ENCODE measurements around the gene GRIK4.

GRIK4 gene

GRCh38 chr11:120805960-120806555 lies 294.5 kb downstream of the GRIK4 start:
- Histone ChIP-seq H3K4me3 (ENCODE audit: severe bottlenecking) (no peak overlapping the region), H3K9me3 (ENCODE audit: severe bottlenecking) (no peaks in the 10 kb centered on the region), H3K27ac (ENCODE audit: poor library complexity, severe bottlenecking) (no peak overlapping the region), H3K27me3 (ENCODE audit: insufficient read depth, poor library complexity, severe bottlenecking) (peaks cover 6% of the 10 kb centered on the region), H3K36me3 (ENCODE audit: low read depth) (no peaks in the 10 kb centered on the region), H3K4me1 (ENCODE audit: insufficient read depth, poor library complexity, severe bottlenecking) (no peaks in the 10 kb centered on the region)
- DNase-seq (ENCODE audit: low spot score) (no peak), ATAC-seq (ENCODE audit: low read depth) (no peak)
- no peak for TF ChIP-seq CTCF (IDR thresholded peaks at IDR 0.05; ENCODE audit: poor library complexity, severe bottlenecking)

- no peak for TF ChIP-seq CTCF (IDR thresholded peaks at IDR 0.05; ENCODE audit: poor library complexity, severe bottlenecking)
- no peaks in the 10 kb centered on the region for H3K36me3 ChIP-seq (ENCODE audit: low read depth)
- DNase-seq (ENCODE audit: low spot score) = no peak
- H3K4me1 ChIP-seq (ENCODE audit: insufficient read depth, poor library complexity, severe bottlenecking) = no peaks in the 10 kb centered on the region
- peak; percentile 83 for ATAC-seq (ENCODE audit: low read depth)
- H3K9me3 ChIP-seq (ENCODE audit: severe bottlenecking) = no peaks in the 10 kb centered on the region
- H3K27me3 ChIP-seq (ENCODE audit: insufficient read depth, poor library complexity, severe bottlenecking) = peaks cover 6% of the 10 kb centered on the region
- no peak overlapping the region for H3K27ac ChIP-seq (ENCODE audit: poor library complexity, severe bottlenecking)
- H3K4me3 ChIP-seq (ENCODE audit: severe bottlenecking) = no peak overlapping the region
Measured at GRCh38 chr11:120807414-120808150, 296.0 kb downstream of the GRIK4 start.

- ATAC-seq (ENCODE audit: low read depth) = no peak
- no peak for TF ChIP-seq CTCF (IDR thresholded peaks at IDR 0.05; ENCODE audit: poor library complexity, severe bottlenecking)
Measured at GRCh38 chr11:120808616-120809050, 297.1 kb downstream of the GRIK4 start.

GRCh38 chr11:120810251-120810650 lies 298.7 kb downstream of the GRIK4 start:
- DNase-seq (ENCODE audit: low spot score) (no peak), ATAC-seq (ENCODE audit: low read depth) (no peak)
- Histone ChIP-seq H3K27me3 (ENCODE audit: insufficient read depth, poor library complexity, severe bottlenecking) (peaks cover 2% of the 10 kb centered on the region), H3K9me3 (ENCODE audit: severe bottlenecking) (no peaks in the 10 kb centered on the region), H3K4me3 (ENCODE audit: severe bottlenecking) (no peak overlapping the region), H3K36me3 (ENCODE audit: low read depth) (no peaks in the 10 kb centered on the region), H3K4me1 (ENCODE audit: insufficient read depth, poor library complexity, severe bottlenecking) (no peaks in the 10 kb centered on the region), H3K27ac (ENCODE audit: poor library complexity, severe bottlenecking) (no peak overlapping the region)
- no peak for TF ChIP-seq CTCF (IDR thresholded peaks at IDR 0.05; ENCODE audit: poor library complexity, severe bottlenecking)

More at GRCh38 chr11:120808616-120809050, 297.1 kb downstream of the GRIK4 start:
- no peaks in the 10 kb centered on the region for H3K9me3 ChIP-seq (ENCODE audit: severe bottlenecking)
- H3K4me1 ChIP-seq (ENCODE audit: insufficient read depth, poor library complexity, severe bottlenecking) = no peaks in the 10 kb centered on the region
- H3K4me3 ChIP-seq (ENCODE audit: severe bottlenecking) = no peak overlapping the region
- no peak overlapping the region for H3K27ac ChIP-seq (ENCODE audit: poor library complexity, severe bottlenecking)
- H3K27me3 ChIP-seq (ENCODE audit: insufficient read depth, poor library complexity, severe bottlenecking) = peaks cover 6% of the 10 kb centered on the region
- DNase-seq (ENCODE audit: low spot score) = no peak
- no peaks in the 10 kb centered on the region for H3K36me3 ChIP-seq (ENCODE audit: low read depth)

- Histone ChIP-seq H3K36me3 (ENCODE audit: low read depth) (no peaks in the 10 kb centered on the region), H3K4me1 (ENCODE audit: insufficient read depth, poor library complexity, severe bottlenecking) (no peaks in the 10 kb centered on the region), H3K9me3 (ENCODE audit: severe bottlenecking) (no peaks in the 10 kb centered on the region), H3K27me3 (ENCODE audit: insufficient read depth, poor library complexity, severe bottlenecking) (peaks cover 9% of the 10 kb centered on the region), H3K4me3 (ENCODE audit: severe bottlenecking) (no peak overlapping the region), H3K27ac (ENCODE audit: poor library complexity, severe bottlenecking) (no peak overlapping the region)
- no peak for TF ChIP-seq CTCF (IDR thresholded peaks at IDR 0.05; ENCODE audit: poor library complexity, severe bottlenecking)
- ATAC-seq (ENCODE audit: low read depth) (no peak), DNase-seq (ENCODE audit: low spot score) (no peak)
Measured at GRCh38 chr11:120811199-120811598, 299.7 kb downstream of the GRIK4 start.

Data from RWPE2 (cell line).